B cell (primary cell): ENCODE data around the gene DTL. TPM values are rescaled to one million over a fixed set of nuclear protein-coding genes. Genes with fewer than 3 reads are reported as not detected.

Experiments
- ATAC-seq: fragments of 200-7000 bp; cut with Tn5 transposase; one replicate; pipeline ENCODE4 v1.10.0; 2021; ENCODE audit warnings: low read depth, mild to moderate bottlenecking, moderate number of reproducible peaks, moderate library complexity
- CTCF ChIA-PET: fragments of 350-600 bp; sonication (Branson Sonifier 250); formaldehyde crosslinking; loops from one replicate; lab custom pipeline; 2021; ENCODE audit warnings: antibody characterized with exemption, inconsistent platforms; lab: Charles Lee
- POLR2A ChIA-PET: fragments of 350-600 bp; sonication (Branson Sonifier 250); formaldehyde crosslinking; loops from one replicate; lab custom pipeline; 2021; ENCODE audit warnings: antibody characterized with exemption; lab: Charles Lee
- DNase-seq: peaks from one replicate; pipeline ENCODE4 v3.0.0; 2013
- H2AFZ ChIP-seq: 2 replicates; pipeline ENCODE4 v1.6.1; 2012; ENCODE audit warnings: mild to moderate bottlenecking, low read depth, low read length; ENCODE audit not compliant: insufficient read depth, poor library complexity, severe bottlenecking
- H3K27ac ChIP-seq, 2 donors: 1 replicate in 1 of 2; 2 replicates in 1 of 2; pipeline ENCODE4 v1.5.1; 2012 to 2013; ENCODE audit warnings: low read length in 2 of 2, mild to moderate bottlenecking in 2 of 2, moderate library complexity in 1 of 2
- H3K27me3 ChIP-seq, 4 experiments: fragments of 200-600 bp in 1 of 4; sonication (generic) in 1 of 4; replicated peaks in 1 of 4; 1 replicate in 2 of 4; 2 replicates in 2 of 4; pipeline versions ENCODE4 v1.6.1 to v1.7.0; 2013 to 2016; ENCODE audit warnings: low read length in 3 of 4, mild to moderate bottlenecking in 2 of 4, mixed read lengths in 1 of 4, moderate library complexity in 1 of 4; ENCODE audit not compliant: insufficient read depth in 4 of 4, control insufficient read depth in 3 of 4; ENCODE audit errors: control extremely low read depth in 1 of 4
- H3K36me3 ChIP-seq, 2 experiments: replicated peaks in 1 of 2; 1 replicate in 1 of 2; 2 replicates in 1 of 2; pipeline versions ENCODE4 v1.6.1 to v1.7.1; 2013; ENCODE audit warnings: low read length in 1 of 2; ENCODE audit not compliant: insufficient read depth in 2 of 2, control insufficient read depth in 1 of 2; ENCODE audit errors: control extremely low read depth in 1 of 2, extremely low read depth in 1 of 2
- H3K4me1 ChIP-seq, 2 donors: fragments of 200-600 bp in 1 of 2; sonication (generic) in 1 of 2; 1 replicate in 1 of 2; 2 replicates in 1 of 2; pipeline versions ENCODE4 v1.5.1 to v1.6.1; 2013 to 2017; ENCODE audit warnings: low read length in 2 of 2; ENCODE audit not compliant: control insufficient read depth in 2 of 2, insufficient read depth in 2 of 2
- H3K4me2 ChIP-seq: replicated peaks from 2 replicates; pipeline ENCODE3; 2012; ENCODE audit warnings: mild to moderate bottlenecking, low read depth, low read length; ENCODE audit not compliant: poor library complexity, severe bottlenecking
- H3K4me3 ChIP-seq, 5 experiments: fragments of 200-600 bp in 1 of 5; sonication (generic) in 1 of 5; 1 replicate in 3 of 5; 2 replicates in 2 of 5; pipeline versions ENCODE4 v1.5.1 to v1.7.0; 2011 to 2016; ENCODE audit warnings: low read length in 4 of 5, mild to moderate bottlenecking in 4 of 5, low read depth in 2 of 5, control low read depth in 1 of 5, moderate library complexity in 1 of 5; ENCODE audit not compliant: insufficient read depth in 1 of 5; ENCODE audit errors: control extremely low read depth in 1 of 5, extremely low read depth in 1 of 5
- H3K79me2 ChIP-seq: fragments of 200-600 bp; sonication (generic); one replicate; pipeline ENCODE4 v1.6.0; 2016; ENCODE audit warnings: low read length; ENCODE audit not compliant: control insufficient read depth, insufficient read depth
- H3K9ac ChIP-seq: fragments of 200-600 bp; sonication (generic); 2 replicates; pipeline ENCODE4 v1.6.1; 2017; ENCODE audit warnings: mild to moderate bottlenecking, low read length, moderate library complexity
- H3K9me3 ChIP-seq, 3 donors: one replicate each; pipeline versions ENCODE4 v1.6.1 to v1.7.1; 2013; ENCODE audit warnings: low read length in 2 of 3; ENCODE audit not compliant: control insufficient read depth in 2 of 3, insufficient read depth in 1 of 3; ENCODE audit errors: control extremely low read depth in 1 of 3
- H4K20me1 ChIP-seq: 2 replicates; pipeline ENCODE4 v1.6.0; 2012; ENCODE audit warnings: mild to moderate bottlenecking, low read length; ENCODE audit not compliant: insufficient read depth, control insufficient read depth, poor library complexity, severe bottlenecking
- H3K27ac Mint-ChIP-seq: one replicate; pipeline ENCODE4 v1.8.0; 2021; ENCODE audit warnings: mixed read lengths
- H3K27me3 Mint-ChIP-seq: one replicate; pipeline ENCODE4 v1.8.0; 2021; ENCODE audit warnings: mixed read lengths
- H3K4me1 Mint-ChIP-seq: one replicate; pipeline ENCODE4 v1.8.0; 2021; ENCODE audit warnings: mixed read lengths
- H3K4me3 Mint-ChIP-seq: one replicate; pipeline ENCODE4 v1.8.0; 2021; ENCODE audit warnings: mixed read lengths
- H3K9me3 Mint-ChIP-seq: one replicate; pipeline ENCODE4 v1.8.0; 2022; ENCODE audit warnings: mixed read lengths; ENCODE audit not compliant: insufficient read depth
- EZH2 ChIP-seq: IDR thresholded peaks from 2 replicates; pipeline ENCODE4 v1.6.1; 2012; ENCODE audit warnings: borderline replicate concordance, low read depth, mild to moderate bottlenecking, moderate library complexity, low read length; ENCODE audit not compliant: insufficient read depth, poor library complexity, severe bottlenecking
- WGBS: methylation state at CpG from one replicate; pipeline ENCODE4 v1.1.5; 2013; ENCODE audit warnings: missing lambda C conversion rate; ENCODE audit not compliant: insufficient coverage; 5-methylcytosine and 5-hydroxymethylcytosine counted together
- intact Hi-C: fragments of 100-400 bp; cut with micrococcal nuclease; formaldehyde crosslinking; loops from one replicate; pipeline ENCODE4 v1.10.0; 2022
- polyA minus RNA-seq: library from RNA; depleted of rRNA, polyadenylated mRNA; stranded (reverse); fragments of >200 nt; gene quantifications from 2 replicates; pipeline ENCODE4 v1.2.3, GENCODE V29; 2012
- polyA plus RNA-seq: library from polyadenylated mRNA; depleted of rRNA; stranded (reverse); fragments of >200 nt; gene quantifications from 2 replicates; pipeline ENCODE4 v1.2.3, GENCODE V29; 2012
- total RNA-seq, 2 donors: library from RNA; stranded (reverse); fragments of 120-200 nt in 1 of 2; gene quantifications; 1 replicate in 1 of 2; 2 replicates in 1 of 2; pipeline versions ENCODE4 v1.2.3 to v1.2.4, GENCODE V29; 2013 to 2022
- TF ChIP-seq, protein P1 (sequence below): fragments of 200-600 bp; IDR thresholded peaks from one replicate; pipeline ENCODE4 v1.8.0; 2022; ENCODE audit warnings: antibody characterized with exemption, mild to moderate bottlenecking

The DTL gene, protein sequence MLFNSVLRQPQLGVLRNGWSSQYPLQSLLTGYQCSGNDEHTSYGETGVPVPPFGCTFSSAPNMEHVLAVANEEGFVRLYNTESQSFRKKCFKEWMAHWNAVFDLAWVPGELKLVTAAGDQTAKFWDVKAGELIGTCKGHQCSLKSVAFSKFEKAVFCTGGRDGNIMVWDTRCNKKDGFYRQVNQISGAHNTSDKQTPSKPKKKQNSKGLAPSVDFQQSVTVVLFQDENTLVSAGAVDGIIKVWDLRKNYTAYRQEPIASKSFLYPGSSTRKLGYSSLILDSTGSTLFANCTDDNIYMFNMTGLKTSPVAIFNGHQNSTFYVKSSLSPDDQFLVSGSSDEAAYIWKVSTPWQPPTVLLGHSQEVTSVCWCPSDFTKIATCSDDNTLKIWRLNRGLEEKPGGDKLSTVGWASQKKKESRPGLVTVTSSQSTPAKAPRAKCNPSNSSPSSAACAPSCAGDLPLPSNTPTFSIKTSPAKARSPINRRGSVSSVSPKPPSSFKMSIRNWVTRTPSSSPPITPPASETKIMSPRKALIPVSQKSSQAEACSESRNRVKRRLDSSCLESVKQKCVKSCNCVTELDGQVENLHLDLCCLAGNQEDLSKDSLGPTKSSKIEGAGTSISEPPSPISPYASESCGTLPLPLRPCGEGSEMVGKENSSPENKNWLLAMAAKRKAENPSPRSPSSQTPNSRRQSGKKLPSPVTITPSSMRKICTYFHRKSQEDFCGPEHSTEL
- total RNA-seq, result 0.10 and 0.37 TPM in 2 replicates
- 0.70 TPM for total RNA-seq (2013)
- polyA plus RNA-seq, result 0.39 and 0.89 TPM in 2 replicates
- polyA minus RNA-seq, result 0.43 and 1.1 TPM in 2 replicates

DNA sequence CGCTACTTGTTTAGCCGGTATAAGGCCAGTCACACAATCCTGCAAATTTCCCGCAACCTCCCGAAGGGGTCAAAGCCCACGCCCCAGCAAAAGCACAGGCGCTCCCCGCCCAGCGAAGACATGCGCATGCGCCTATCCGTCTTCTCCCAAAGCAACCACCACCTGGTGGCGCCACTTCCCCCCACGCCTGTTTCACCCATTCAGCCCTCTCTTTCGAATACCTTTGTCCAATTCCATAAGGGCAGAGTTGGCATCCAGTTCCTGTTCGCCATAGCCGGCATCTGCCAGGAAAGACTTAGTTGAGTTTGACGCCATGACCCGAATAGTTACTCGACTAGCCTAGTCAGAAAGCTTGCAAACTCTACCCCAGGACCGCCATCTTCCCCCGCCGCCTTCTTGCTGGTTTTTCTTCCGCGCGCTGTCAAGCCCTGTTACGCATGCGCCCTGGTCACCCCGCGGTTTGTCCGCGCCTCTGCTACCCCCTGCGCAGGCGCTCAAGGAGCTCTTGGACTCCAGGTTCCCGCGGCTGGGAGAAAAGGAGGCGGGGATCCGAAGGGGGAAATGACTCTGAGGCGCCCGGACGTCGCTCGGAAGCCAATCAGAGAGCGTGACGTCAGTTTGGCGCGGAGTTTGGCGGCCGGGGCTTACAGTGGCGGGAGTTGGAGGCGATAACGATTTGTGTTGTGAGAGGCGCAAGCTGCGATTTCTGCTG is at the start of gene DTL, which contains the start of gene INTS7:
DTL (plus strand) TSS at position 626 of the 712 bp plus-strand sequence. CDS start 143 bp downstream, outside the sequence.
INTS7 (minus strand) TSS at position 435 of the 712 bp plus-strand sequence; CDS start at position 315, 120 bp downstream.
- intact Hi-C loops, result loop anchor here (1.0 to 10.0 kb wide), 13 partner anchors 23 to 980 kb away; partner anchors contain the start of genes ANGEL2, ATF3, FLVCR1 and LPGAT1
- CTCF ChIA-PET, result interaction anchor here (0.7 to 4.3 kb wide), 36 partner anchors 9 to 746 kb away, joined by 3 to 41 read pairs (median 4); partner anchors contain the start of genes ATF3, PACC1, PPP2R5A and SLC30A1
- peaks cover 43% of the 10 kb centered on the region for H3K79me2 ChIP-seq
- DNase-seq (peak; percentile 99), ATAC-seq (peak; percentile 86)
- H4K20me1 ChIP-seq, result peaks cover 13% of the 10 kb centered on the region
- Mint-ChIP-seq H3K4me1 (peaks cover 50% of the 10 kb centered on the region), H3K27ac (peak within 1 kb of the TSS; percentile 95), H3K27me3 (no peaks in the 10 kb centered on the region), H3K9me3 (no peaks in the 10 kb centered on the region), H3K4me3 (peak within 1 kb of the TSS; percentile 99)
- TF ChIP-seq, protein P1, sequence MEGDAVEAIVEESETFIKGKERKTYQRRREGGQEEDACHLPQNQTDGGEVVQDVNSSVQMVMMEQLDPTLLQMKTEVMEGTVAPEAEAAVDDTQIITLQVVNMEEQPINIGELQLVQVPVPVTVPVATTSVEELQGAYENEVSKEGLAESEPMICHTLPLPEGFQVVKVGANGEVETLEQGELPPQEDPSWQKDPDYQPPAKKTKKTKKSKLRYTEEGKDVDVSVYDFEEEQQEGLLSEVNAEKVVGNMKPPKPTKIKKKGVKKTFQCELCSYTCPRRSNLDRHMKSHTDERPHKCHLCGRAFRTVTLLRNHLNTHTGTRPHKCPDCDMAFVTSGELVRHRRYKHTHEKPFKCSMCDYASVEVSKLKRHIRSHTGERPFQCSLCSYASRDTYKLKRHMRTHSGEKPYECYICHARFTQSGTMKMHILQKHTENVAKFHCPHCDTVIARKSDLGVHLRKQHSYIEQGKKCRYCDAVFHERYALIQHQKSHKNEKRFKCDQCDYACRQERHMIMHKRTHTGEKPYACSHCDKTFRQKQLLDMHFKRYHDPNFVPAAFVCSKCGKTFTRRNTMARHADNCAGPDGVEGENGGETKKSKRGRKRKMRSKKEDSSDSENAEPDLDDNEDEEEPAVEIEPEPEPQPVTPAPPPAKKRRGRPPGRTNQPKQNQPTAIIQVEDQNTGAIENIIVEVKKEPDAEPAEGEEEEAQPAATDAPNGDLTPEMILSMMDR, result peak; percentile 95
- TF ChIP-seq EZH2, result no peak
- peak within 1 kb of the TSS; percentile 76 for H3K9ac ChIP-seq
- no peaks in the 10 kb centered on the region for H3K27me3 ChIP-seq
- H3K27ac ChIP-seq, result peak within 1 kb of the TSS; percentile 71 to 75
- peak within 1 kb of the TSS; percentile 93 for H2AFZ ChIP-seq
- POLR2A ChIA-PET, result interaction anchor here (0.5 to 1.7 kb wide), 8 partner anchors 103 to 757 kb away, joined by 3 to 9 read pairs (median 4); no protein-coding TSS in a partner anchor
- 0% methylated on average over 53 of the region's 53 CpGs for WGBS
- H3K9me3 ChIP-seq, result no peaks in the 10 kb centered on the region
- H3K4me3 ChIP-seq, result peak within 1 kb of the TSS; percentile 58 to 95 (median 84)
- no peaks in the 10 kb centered on the region for H3K36me3 ChIP-seq
- peaks cover 16 to 19% of the 10 kb centered on the region in 2 donors for H3K4me1 ChIP-seq
- peak within 1 kb of the TSS; percentile 88 for H3K4me2 ChIP-seq
